Measurements from ENCODE around the gene PRR35.

PRR35 gene

GRCh38 chr16:526181-527014 lies 33.8 kb upstream of the PRR35 start:
- Histone ChIP-seq H3K4me3 (ENCODE audit: low read depth, low read length) (peak overlapping the region; percentile 86), H3K27me3 (ENCODE audit: insufficient read depth, low read depth, severe bottlenecking) (no peaks in the 10 kb centered on the region), H3K27ac (peak overlapping the region; percentile 90), H3K9me3 (ENCODE audit: severe bottlenecking) (no peaks in the 10 kb centered on the region), H3K36me3 (peaks cover 21% of the 10 kb centered on the region)
- TF ChIP-seq CTCF (IDR thresholded peaks at IDR 0.05; ENCODE audit: low read depth, low read length): no peak
- DNase-seq: peak; percentile 56

- no peak for TF ChIP-seq CTCF (IDR thresholded peaks at IDR 0.05; ENCODE audit: low read depth, low read length)
- peaks cover 21% of the 10 kb centered on the region for H3K36me3 ChIP-seq
- no peaks in the 10 kb centered on the region for H3K9me3 ChIP-seq (ENCODE audit: severe bottlenecking)
- peak within 1 kb of the TSS; percentile 86 for H3K4me3 ChIP-seq (ENCODE audit: low read depth, low read length)
- H3K27ac ChIP-seq: peak within 1 kb of the TSS; percentile 90
- H3K27me3 ChIP-seq (ENCODE audit: insufficient read depth, low read depth, severe bottlenecking): no peaks in the 10 kb centered on the region
- DNase-seq: peak; percentile 93
Observed at GRCh38 chr16:527015-527903, 32.9 kb upstream of the PRR35 start, which contains the start of gene CAPN15. Gene CAPN15, plus strand, starts transcription at chr16:527712. Its CDS starts 19,127 bp downstream, at chr16:546839.

- no peak for TF ChIP-seq CTCF (IDR thresholded peaks at IDR 0.05; ENCODE audit: low read depth, low read length)
- DNase-seq: peak; percentile 47
- H3K27ac ChIP-seq: peak overlapping the region; percentile 78
Observed at GRCh38 chr16:528111-529011, 31.8 kb upstream of the PRR35 start.

DNA sequence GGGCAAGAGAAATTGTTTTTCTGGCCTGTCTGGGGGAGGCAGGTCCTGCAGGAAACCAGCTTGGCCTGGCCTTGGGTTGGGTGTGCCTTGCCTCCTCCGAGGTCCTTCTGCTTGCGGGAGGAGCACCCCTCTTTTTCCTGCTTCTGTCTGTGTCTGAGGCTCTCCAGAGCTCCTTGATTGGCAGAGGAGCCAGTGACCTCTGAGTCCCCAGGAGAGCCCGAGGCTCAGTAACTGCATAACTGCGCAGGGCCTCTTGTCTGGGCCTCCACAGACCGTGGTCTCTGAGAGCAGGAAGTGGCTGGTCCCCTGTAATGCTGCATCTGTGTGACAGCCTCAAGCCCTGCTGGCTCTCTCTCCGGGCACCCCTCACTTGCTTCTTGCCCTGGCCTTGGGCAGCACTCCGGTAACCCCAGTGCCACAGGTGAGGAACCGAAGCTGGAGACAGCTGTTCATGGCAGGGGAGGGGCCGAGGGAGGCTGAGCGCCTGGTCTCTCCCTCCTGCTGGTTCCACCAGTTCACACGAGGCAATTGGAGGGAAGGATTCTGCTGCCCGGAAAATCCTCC lies 31.1 kb upstream of the PRR35 start:
- no peaks in the 10 kb centered on the region for H3K27me3 ChIP-seq (ENCODE audit: insufficient read depth, low read depth, severe bottlenecking)
- no peak for TF ChIP-seq CTCF (IDR thresholded peaks at IDR 0.05; ENCODE audit: low read depth, low read length)
- peak; percentile 65 for DNase-seq
- H3K27ac ChIP-seq: peak overlapping the region; percentile 78
- no peaks in the 10 kb centered on the region for H3K9me3 ChIP-seq (ENCODE audit: severe bottlenecking)
- H3K4me3 ChIP-seq (ENCODE audit: low read depth, low read length): peak overlapping the region; percentile 78
- peaks cover 18% of the 10 kb centered on the region for H3K36me3 ChIP-seq

More at GRCh38 chr16:528111-529011, 31.8 kb upstream of the PRR35 start:
- peaks cover 18% of the 10 kb centered on the region for H3K36me3 ChIP-seq
- H3K4me3 ChIP-seq (ENCODE audit: low read depth, low read length): peak overlapping the region; percentile 78
- H3K27me3 ChIP-seq (ENCODE audit: insufficient read depth, low read depth, severe bottlenecking): no peaks in the 10 kb centered on the region
- H3K9me3 ChIP-seq (ENCODE audit: severe bottlenecking): no peaks in the 10 kb centered on the region
